Tibial nerve (tissue), 4 donors: ENCODE results near the gene COQ4.

Source experiments
- CTCF ChIP-seq, 5 experiments: fragments of 200-600 bp in 3 of 5; fragments of 450-650 bp in 2 of 5; sonication (generic) in 3 of 5; IDR thresholded peaks; one replicate each; pipeline ENCODE4 v1.5.1; 2016 to 2019; ENCODE audit warnings: antibody characterized with exemption in 5 of 5, mild to moderate bottlenecking in 3 of 5, moderate library complexity in 2 of 5
- EP300 ChIP-seq, 2 donors: sonication (generic); formaldehyde crosslinking; IDR thresholded peaks; one replicate each; pipeline ENCODE4 v1.6.1; 2017; ENCODE audit warnings: antibody characterized with exemption in 2 of 2, mild to moderate bottlenecking in 1 of 2
- POLR2A ChIP-seq, 2 donors: fragments of 450-650 bp; IDR thresholded peaks; one replicate each; pipeline ENCODE4 v1.6.1; 2017; ENCODE audit warnings: antibody characterized with exemption in 2 of 2, mild to moderate bottlenecking in 2 of 2, moderate library complexity in 2 of 2

- TF ChIP-seq CTCF (IDR thresholded peaks at IDR 0.05) (peak in 1 of 5 experiments; percentile 27), POLR2A (IDR thresholded peaks at IDR 0.05) (peak; percentile 84 to 94), EP300 (IDR thresholded peaks at IDR 0.05) (peak; percentile 81 to 87)
Measured at GRCh38 chr9:128370752-128371629, 48.4 kb downstream of the COQ4 start, which contains the start of gene URM1.
